GM18499 (cell line): ENCODE data around the gene APRT.
A peak's percentile ranks its signal among the peaks of the same experiment; 100 is the strongest.
"Not testable (repeated sequence)": the region's sequence is repeated elsewhere in the genome, so short reads cannot be mapped to it uniquely, and the experiment has no call there.

Source experiments
- ATAC-seq: cut with Tn5 transposase; IDR thresholded peaks from one replicate; pipeline ENCODE4 v1.9.1; 2021; ENCODE audit warnings: moderate number of reproducible peaks; ENCODE audit not compliant: insufficient read depth, unreplicated experiment

The APRT gene

DNA sequence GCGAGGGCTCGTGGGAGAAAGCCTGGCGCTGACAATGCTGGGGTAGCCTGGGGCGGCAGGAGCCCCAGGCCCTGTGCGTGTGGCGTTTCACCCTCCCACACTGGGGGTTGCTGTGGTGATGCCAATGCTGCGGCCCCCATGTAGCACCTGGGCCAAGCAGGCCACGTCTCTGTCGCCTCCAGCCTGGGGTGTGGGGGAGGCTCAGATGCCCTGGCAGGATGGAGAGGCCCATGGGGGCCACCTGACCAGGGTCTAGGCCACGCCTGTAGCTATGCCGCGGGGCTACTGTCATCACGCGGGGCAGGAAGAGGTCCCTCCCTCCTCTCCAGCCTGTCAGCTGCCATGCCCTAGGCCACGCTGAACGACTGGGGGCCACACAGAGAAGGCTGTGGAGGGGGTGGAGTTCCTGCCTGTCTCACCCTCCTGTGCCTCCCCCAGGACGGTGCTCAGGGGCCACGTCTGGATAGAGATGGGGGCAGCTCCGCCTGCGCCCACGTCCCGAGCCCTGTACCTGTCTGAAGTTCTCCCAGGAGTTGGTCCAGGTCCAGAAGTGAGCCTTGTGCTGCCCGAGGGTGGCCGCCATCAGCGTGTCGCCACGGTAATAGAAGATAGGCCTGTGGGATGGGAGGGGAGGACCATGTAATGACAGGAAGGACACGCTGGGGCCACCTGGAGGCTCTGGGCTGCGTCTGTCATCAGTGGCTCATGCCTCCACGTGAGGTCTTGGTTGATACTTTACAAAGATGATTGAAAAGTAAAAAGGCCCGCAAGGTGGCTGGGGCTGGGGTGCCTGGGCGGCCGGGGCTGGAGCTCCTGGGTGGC is 12.7 kb upstream of the APRT start:
- no peak for ATAC-seq

DNA sequence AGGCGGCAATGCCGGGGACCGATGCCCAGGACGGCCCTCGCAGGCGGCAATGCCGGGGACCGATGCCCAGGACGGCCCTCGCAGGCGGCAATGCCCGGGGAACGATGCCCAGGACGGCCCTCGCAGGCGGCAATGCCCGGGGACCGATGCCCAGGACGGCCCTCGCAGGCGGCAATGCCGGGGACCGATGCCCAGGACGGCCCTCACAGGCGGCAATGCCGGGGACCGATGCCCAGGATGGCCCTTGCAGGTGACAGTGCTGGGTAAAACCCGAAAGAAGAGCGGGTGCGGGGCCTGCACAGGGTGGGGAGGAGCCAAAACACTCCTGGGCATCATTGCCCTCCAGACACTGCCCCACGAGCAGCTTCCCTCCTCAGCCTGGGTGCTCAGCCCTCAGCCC is 11.9 kb upstream of the APRT start:
- not testable (repeated sequence) for ATAC-seq

DNA sequence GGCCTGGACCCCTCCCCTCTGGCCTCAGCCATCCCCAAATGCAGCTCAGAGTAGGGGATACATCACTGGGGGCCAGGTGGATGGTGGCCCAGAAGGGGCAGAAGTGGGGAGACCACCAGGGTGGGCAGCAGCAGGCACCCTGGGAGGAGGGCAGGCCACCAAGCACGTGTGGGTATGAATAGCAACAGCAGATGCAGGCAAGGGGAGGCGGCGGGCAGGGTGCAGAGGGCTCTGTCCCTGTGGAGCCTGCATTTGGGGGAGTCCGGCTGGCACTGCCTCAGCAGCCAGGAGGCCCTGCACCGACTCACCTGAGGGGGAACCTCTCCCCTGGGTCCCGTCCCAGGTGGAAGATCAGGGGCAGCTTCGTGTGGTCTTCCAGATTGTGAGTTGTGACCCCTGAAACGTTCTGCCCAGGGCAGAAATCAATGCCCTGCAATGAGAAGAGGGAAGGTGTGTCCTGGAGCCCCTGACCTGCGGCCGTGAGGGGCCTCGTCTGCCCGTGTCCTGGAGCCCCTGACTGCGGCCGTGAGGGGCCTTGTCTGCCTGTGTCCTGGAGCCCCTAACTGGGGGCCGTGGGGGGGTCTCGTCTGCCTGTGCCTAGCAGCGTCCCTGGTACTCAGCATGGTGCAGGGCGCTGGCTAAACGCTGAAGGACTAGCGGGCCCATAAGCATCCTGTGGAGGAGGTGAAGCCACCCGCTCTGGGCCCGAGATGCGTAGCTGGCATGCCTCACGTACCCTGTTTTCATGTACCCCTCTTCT is 10.7 kb upstream of the APRT start:
- no peak for ATAC-seq

DNA sequence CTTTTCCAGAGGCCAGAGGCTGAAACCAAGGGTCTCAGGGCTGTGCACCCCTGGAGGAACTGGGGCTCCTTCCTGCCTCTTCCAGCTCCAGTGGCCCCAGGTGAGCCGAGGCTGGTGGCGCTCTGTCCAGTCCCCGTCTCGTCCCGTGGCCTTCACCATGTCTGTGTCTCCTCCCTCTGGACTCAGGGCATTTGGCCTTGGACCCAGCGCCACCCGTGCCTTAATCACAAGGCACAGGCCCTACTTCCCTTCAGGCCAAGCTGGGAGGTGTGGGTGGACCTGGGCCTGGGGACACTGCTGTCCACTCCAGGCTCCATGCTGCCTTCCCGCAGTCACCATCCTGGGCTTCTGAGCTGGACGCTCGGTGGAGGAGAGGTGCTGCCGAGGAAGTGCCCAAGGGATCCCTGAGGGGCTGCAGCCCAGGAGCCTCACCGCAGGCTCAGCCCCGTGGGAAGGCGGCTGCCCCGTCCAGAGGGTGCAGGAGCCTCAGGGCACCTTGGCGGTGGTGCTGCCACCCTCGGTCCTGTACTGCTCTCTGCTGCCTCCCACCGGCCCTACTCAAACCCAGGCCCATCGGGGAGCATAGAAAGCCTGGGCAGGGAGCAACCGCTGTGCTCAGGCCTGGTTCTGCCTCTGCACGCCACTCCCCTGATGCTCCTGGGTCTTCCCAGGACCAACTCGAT is 9.6 kb upstream of the APRT start:
- no peak for ATAC-seq

DNA sequence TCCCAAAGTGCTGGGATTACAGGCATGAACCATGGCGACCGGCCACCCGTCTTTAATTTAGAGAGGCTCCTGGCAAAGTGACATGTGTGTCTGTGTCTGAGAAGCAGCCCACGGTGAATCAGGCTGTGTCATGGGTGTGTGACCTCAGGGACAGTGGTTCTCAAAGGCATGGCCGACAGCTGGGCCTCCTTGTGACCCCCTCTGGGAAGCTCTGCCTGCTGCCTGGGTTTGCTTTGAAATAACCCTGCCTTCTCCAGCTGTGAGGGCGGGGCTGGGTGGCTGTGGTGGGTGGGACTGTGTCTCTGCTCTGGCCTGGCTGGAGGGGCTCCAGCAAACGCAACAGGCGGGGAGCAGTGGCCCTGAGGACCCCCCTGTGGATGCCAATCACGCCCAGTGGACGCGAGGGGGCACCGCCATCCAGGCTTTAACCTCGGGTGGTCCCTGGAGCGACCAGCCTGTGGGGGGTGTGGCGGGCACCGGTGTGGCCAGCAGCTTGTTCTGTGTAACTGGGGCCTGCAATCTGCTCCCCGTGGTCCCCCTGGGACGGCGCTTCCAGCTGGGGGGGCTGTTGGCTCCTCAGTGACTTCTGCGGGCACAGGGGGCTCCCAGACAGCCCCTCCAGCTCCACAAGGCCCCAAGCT is 8.8 kb upstream of the APRT start:
- ATAC-seq, result no peak

DNA sequence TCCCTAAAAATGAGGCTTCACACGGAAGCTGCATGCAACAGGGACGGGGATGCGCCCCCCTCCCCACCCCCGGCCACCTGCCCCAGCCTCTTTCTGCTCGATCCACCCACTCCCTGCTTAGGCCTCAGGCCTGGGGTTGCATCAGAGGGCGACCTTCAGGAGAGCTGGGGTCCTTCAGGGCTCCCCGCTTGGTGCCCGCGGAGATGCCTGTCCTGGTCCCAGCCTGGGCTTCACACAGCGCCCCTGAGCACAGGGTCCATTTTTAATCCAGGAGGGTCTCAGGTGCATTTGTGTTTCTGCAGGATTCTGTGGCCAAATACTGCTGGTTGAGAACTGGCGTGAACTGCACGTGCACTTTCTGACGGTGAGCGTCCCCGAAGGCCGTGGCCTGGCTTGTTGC is 7.4 kb upstream of the APRT start:
- no peak for ATAC-seq

DNA sequence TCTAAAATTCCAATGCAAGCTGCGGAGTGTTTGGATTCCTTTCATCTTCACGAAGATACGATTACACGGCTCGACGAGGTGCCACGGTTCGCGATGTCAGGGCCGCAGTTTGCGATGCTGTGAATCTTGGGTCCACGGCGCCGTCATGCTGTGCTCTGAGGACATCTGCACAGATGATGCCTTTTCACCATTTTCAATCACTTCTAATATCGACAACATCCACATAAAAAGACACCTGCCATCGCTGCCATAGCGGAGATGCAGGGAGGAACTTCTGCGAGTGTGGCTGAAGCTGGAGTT is 6.8 kb upstream of the APRT start:
- no peak for ATAC-seq

DNA sequence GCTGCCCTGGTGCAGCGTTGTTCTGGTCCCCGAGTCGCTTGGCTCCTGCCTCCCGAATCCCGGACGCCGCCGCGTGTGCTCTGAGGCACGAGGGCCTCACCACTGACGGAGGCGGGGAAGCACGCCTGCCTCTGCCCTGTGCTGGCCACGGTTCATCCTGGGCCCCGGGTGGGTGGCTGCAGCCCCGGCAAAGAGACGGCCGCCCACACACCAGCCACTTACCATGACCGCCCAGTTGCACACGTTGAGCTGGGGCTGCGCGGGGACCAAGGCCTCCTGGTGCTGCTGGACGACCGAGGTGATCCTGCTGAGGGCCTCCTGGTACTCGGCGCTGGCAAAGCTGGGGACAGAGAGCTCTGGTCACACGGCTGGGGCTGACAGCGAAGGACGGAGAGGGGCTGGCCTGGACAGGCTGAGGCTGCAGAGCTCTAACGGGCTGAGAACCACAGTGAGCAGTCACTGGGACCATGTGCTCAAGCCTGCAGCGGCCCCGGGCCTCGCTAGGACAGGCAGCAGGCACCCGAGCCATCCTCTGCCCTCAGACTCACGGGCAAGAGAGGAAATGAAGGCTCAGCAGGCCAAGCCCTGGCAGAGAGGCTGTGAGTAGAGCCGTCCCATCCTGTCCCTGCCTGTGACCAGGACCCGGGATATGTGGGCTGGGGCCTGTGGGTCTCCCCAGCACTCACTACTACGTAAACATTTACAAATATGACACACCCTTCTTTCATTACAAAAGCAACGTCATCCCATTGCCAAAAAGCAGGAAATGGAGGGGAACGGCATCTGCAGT is 6.3 kb upstream of the APRT start:
- ATAC-seq, result no peak

DNA sequence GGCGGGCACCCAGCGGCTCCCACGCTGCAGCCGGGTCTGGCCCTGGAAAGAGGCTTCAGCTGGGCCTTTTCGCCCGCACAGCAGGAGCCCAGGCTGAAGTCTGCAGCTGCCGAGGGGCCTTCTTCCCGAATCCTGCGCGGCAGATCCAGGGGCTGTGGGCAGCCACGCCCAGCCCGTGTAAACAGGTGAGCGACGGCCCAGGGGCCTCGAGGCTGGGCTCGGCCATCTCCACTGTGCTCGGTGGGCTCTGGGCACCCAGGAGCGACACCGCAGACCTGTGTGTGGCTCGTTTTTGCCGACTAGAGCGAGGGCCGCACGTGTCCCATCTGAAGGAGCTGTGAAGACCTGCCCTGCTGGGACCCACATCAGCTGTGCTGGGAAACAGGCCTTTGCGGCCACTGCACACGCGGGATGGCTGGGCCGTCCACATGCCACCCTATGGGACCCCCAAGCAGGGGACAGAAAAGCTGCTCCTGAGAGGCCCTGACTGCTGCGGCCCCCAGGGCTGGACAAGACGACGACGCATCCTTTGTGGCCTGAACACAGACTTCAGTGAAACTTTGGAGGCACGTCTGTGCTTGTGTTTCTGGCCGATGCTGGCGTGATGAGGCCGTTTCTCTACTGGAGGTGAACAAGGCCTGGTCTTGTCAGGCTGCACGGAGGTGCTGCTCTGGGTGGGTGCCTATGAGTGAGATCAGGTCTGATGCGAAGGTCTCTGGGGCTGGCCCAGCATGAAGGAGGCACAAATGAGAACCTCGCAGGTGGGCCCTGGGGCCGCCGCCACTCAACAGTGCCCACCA is 5.2 kb upstream of the APRT start:
- no peak for ATAC-seq

DNA sequence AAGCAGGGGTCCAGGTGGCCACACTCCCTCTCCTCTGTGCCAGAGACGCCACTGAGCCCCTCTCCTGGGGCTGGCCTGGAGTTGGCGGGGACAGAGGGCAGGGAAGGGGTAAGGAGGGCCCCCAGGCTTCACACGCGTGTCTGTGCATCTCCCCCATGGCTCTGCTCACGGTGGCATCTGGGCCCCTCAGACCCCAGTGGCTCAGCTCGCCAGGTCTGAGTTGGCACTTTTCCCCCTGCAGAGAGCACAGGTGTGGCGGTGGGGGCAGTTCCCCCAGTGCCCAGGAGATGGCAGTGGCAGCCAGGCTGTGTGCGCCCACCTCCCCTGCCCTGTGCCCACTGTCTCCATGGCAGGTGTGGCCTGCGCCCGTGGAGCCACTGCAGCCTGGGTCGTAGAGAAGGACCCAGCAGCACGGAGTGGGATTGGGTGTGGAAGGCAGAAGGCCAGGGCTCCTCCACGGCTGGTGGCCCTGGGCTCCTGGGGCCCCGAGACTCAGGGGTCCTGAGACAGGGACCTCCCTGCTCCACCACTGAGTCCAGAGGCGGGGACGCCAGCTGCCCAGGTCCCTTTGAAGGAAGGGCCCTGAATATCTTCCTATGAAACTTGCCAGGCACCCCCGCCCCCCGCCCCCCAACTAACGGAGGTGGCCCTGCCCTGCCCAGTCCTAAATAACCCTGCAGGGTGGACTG is 4.3 kb upstream of the APRT start:
- ATAC-seq, result no peak

DNA sequence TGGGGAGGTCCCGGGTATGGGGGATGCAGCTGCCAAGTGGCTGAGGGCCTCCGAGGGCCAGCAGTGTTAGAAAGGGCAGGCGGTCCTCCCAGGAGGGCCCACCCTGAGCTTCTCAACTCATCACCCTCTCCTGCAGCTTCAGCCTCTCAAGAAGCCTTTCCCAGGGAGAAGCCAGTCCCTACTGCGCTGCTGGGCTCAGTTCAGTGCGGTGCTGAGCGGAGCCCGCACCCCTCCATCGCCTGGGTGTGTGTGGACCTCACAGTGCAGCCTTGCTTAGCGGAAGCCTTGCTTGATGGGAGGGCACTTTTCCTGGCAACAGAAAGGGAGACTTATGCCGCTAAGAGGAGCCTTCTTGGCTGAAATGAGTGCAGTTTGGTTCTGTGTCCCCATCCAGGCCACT is 3.5 kb upstream of the APRT start:
- ATAC-seq, result no peak

DNA sequence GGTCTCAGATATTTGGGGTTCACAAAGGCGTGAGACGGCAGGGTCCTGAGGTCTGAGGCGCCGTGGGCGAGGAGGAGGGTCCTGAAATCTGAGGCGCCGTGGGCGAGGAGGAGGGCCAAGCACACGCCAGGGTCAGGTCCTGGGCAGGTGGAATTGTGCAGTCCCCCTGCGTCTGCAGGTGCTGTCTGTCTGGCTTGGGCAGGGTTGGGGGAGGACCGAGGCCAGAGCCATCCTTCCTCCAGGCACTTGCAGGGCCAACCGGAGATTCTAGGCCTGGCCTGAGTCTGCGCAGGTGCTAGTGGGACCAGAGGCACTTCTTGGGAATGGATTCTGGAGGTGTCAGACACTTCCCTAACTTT is 2.4 kb upstream of the APRT start:
- no peak for ATAC-seq

DNA sequence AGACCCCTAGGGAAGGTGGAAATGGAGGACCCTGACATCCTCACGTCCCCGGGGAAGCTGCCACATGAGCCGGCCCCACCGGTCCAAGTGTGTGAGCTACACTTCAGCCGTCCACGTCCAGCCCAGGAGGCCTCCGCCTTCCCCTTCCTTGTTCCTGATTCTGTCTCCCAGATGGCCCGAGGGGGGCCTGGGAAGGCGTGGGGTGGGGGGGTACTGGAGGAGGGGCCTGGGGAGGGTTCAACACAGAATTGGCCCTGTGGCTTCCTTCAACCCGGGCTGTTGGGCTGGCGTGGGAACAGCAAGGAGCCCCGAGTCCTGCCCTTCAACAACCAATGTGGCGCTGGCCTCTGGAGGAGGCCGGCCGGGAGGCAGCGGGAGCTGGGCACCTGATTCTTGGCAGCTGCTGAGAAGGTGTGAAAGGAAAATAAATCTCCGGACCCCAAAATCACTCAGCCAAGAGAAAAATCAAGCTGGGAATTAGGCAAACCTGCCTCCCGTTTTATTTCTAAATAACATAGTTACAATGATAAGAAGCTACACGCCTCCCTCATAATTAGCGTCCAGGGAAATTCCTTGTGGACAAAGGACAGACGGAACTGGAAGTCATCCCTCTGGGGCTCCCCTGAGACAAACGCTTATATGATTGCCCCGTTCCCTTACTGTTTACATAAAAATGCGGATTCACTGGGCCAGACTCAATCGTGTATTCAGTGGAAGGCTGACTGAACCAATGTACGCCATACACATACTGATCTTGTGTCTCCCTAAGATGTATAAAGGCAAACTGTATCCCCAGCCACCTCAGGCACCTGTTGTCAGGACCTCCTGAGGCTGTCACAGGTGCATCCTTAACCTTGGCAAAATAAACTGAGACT is 1.8 kb upstream of the APRT start:
- no peak for ATAC-seq

DNA sequence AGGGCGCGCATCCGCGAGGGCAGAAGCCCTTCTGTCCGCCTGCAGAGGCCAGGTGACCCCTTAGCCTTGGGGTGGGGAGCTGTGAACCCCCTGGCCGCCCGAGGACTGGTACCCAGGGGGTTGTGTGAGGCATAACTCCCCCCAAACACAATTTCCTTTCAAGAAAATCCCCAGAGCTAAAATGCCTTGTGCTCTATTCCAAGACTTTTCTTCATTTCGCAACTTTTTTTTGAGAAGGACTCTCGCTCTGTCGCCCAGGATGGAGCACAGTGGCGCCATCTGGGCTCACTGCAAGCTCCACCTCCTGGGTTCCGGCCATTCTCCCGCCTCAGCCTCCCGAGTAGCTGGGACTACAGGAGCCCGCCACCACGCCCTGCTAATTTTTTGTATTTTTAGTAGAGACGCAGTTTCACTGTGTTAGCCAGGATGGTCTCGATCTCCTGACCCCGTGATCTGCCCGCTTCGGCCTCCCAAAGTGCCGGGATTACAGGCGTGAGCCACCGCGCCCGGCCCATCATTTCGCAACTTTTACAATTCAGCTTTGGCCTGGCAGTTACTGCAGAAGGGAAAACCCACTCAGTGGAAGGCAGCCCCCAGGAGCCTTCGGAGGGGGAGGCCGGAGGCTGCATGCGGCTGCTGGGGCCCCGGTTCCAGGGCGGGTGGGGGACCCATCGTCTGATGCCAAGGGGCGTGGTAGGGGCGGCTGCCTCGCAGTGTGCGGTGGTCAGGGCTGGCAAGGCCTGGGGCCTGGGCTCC is 963 bp upstream of the APRT start:
- no peak for ATAC-seq

DNA sequence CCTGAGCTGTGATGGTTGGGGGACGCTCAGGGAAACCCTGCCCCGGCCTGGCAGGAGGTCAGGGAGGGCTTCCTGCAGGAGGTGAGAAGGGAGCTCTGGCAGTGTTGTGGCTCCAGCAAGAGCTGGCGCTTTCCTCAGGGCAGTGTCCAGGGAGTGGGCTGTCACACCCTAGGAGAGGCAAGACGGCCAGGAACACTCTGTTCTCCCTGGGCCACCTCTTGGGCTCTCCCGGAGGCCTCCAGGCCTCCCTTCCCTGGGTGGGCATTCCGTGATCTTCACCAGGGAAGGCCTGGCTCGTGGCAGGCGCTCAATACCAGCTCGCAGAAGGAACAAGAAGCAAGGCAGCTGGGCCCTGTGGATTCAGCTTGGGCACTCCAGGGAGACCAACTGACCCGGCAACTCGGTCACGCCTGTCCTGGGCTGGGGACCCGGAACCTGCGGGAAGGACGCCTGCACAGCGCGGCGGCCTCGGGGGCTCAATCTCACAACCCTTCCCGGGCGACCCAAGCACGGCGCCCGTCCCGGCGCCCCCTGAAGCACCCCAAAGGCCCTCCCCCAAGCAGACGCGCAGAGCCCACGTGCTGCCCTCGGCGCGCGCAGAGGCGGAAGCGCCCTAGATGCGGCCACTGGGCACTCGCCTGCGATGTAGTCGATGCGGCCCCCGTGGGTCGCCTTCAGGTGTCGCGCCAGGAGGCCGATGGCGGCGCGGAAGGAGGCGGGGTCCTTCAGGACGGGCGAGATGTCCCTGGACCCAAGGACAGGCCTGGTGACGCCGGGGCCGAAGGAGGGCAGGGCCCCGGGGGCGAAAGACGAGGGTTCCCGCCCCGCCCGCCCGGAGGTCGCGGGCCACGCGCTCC is 588 bp downstream of the APRT start:
- peak; percentile 11 for ATAC-seq

DNA sequence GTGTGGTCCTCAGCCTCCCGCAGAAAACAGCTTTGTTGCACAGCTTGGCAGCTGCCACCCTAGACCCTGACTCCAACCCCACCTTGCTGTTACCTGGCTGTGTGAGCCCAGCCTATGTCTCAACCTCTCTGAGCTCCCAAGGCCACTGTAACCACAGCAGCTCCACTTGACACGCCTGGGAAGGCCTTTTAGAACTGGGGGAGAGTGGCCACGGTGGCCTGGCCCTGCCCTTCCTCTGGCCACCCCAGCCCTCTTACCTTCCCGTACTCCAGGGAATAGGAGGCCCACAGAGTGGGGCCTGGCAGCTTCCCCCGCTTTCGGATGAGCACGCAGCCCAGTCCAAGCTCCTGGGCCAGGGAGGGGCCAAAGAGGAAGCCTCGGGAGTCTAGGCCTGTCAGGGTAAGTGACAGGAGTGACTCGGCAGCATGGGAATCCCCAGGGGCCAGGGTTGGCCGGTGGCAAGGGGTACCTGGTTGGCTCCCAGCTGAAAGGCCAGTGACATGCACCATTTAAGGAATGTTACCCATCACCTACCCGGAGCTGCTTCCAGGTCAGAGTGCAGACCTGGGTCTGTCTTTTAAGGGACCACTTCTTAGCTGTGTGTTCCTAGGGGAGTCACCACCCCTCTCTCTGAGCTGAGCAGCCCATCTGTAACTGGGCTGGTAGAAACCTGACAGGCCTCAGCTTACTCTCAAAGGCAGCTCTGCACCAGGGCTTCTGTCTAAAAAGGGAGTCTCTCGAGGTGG is 1.4 kb downstream of the APRT start:
- ATAC-seq, result no peak
